AG04450 (cell line): ENCODE results near the gene ABCC11. TPM values are rescaled to one million over a fixed set of nuclear protein-coding genes. Genes with fewer than 3 reads are reported as not detected.
A peak's percentile ranks its signal among the peaks of the same experiment; 100 is the strongest.

ENCODE experiments used
- CTCF ChIA-PET: fragments of 300-600, 350-600 bp; formaldehyde crosslinking; extraction: SDS; loops from one replicate; lab custom pipeline; 2022; ENCODE audit warnings: antibody characterized with exemption, inconsistent platforms; lab: Charles Lee
- POLR2A ChIA-PET: fragments of 350-600 bp; formaldehyde crosslinking; extraction: SDS; loops from one replicate; lab custom pipeline; 2021; ENCODE audit warnings: antibody characterized with exemption, inconsistent platforms; lab: Yijun Ruan, JAX
- DNase-seq: peaks from one replicate; pipeline ENCODE4 v3.0.0-alpha.2; 2011; ENCODE audit warnings: low read depth, low spot score
- H3K27ac ChIP-seq: one replicate; pipeline ENCODE4 v1.5.1; 2012; ENCODE audit warnings: low read depth, low read length, control low read depth
- H3K27me3 ChIP-seq: one replicate; pipeline ENCODE4 v1.6.0; 2012; ENCODE audit warnings: low read length; ENCODE audit not compliant: control insufficient read depth, insufficient read depth
- H3K4me3 ChIP-seq: 2 replicates; pipeline ENCODE4 v1.5.1; 2011; ENCODE audit warnings: mild to moderate bottlenecking, low read depth, low read length, control low read depth
- H3K9me3 ChIP-seq: 2 replicates; pipeline ENCODE4 v1.5.1; 2012; ENCODE audit warnings: low read length; ENCODE audit not compliant: control insufficient read depth, insufficient read depth
- CTCF ChIP-seq: IDR thresholded peaks from 2 replicates; pipeline ENCODE4 v1.5.1; 2011; ENCODE audit warnings: low read depth, low read length, control low read depth, inconsistent platforms
- polyA plus RNA-seq: library from polyadenylated mRNA; depleted of rRNA; stranded (reverse); fragments of >200 nt; gene quantifications from 2 replicates; pipeline ENCODE4 v1.2.3, GENCODE V29; 2011

The ABCC11 gene
- polyA plus RNA-seq, 1 experiment, result 0.06 TPM

- DNase-seq, result no peak
- Histone ChIP-seq H3K4me3 (no peak overlapping the region), H3K9me3 (no peaks in the 10 kb centered on the region), H3K27ac (no peak overlapping the region), H3K27me3 (no peaks in the 10 kb centered on the region)
- TF ChIP-seq CTCF, result no peak
- CTCF ChIA-PET, result interaction anchor here (0.9 to 7.0 kb wide), 3 partner anchors 25 to 357 kb away, joined by 3 to 38 read pairs (median 3); no protein-coding TSS in a partner anchor
- POLR2A ChIA-PET, result no interaction called here
These were observed 25.6 kb upstream of the ABCC11 start for GRCh38 chr16:48272837-48273421.

GRCh38 chr16:48271728-48272127 lies 24.4 kb upstream of the ABCC11 start:
- CTCF ChIA-PET, result interaction anchor here (0.9 to 7.0 kb wide), 7 partner anchors 40 to 358 kb away, joined by 3 to 38 read pairs (median 4); no protein-coding TSS in a partner anchor
- Histone ChIP-seq H3K9me3 (no peaks in the 10 kb centered on the region), H3K4me3 (no peak overlapping the region), H3K27me3 (no peaks in the 10 kb centered on the region), H3K27ac (no peak overlapping the region)
- POLR2A ChIA-PET, result no interaction called here
- TF ChIP-seq CTCF, result peak; percentile 51
- no peak for DNase-seq

GRCh38 chr16:48269011-48269410 lies 21.7 kb upstream of the ABCC11 start:
- no peaks in the 10 kb centered on the region for H3K9me3 ChIP-seq
- TF ChIP-seq CTCF, result no peak
- no peak overlapping the region for H3K4me3 ChIP-seq
- ChIA-PET CTCF (interaction anchor here (0.6 to 7.0 kb wide), 5 partner anchors 13 to 361 kb away, joined by 3 to 38 read pairs (median 3); no protein-coding TSS in a partner anchor), POLR2A (interaction anchor here (0.6 kb wide), 1 partner anchor 52 kb away, joined by 3 read pairs; no protein-coding TSS in a partner anchor)
- DNase-seq, result no peak
- no peaks in the 10 kb centered on the region for H3K27me3 ChIP-seq
- no peak overlapping the region for H3K27ac ChIP-seq

GRCh38 chr16:48262631-48263030 lies 15.3 kb upstream of the ABCC11 start:
- Histone ChIP-seq H3K4me3 (no peak overlapping the region), H3K27me3 (no peaks in the 10 kb centered on the region), H3K9me3 (no peaks in the 10 kb centered on the region), H3K27ac (no peak overlapping the region)
- ChIA-PET POLR2A (no interaction called here), CTCF (interaction anchor here (1.1 kb wide), 2 partner anchors 361 to 368 kb away, joined by 4 read pairs; no protein-coding TSS in a partner anchor)
- no peak for DNase-seq
- no peak for TF ChIP-seq CTCF

GRCh38 chr16:48261569-48261968 lies 14.2 kb upstream of the ABCC11 start:
- H3K27ac ChIP-seq, result no peak overlapping the region
- H3K9me3 ChIP-seq, result no peaks in the 10 kb centered on the region
- ChIA-PET POLR2A (no interaction called here), CTCF (interaction anchor here (0.6 to 1.1 kb wide), 3 partner anchors 22 to 1448 kb away, joined by 3 to 6 read pairs (median 4); no protein-coding TSS in a partner anchor)
- no peak for DNase-seq
- TF ChIP-seq CTCF, result no peak
- H3K27me3 ChIP-seq, result no peaks in the 10 kb centered on the region
- H3K4me3 ChIP-seq, result no peak overlapping the region
